HG03469 (cell line): ENCODE measurements around the gene AFAP1L1.

Source experiments
- ATAC-seq: cut with Tn5 transposase; IDR thresholded peaks from one replicate; pipeline ENCODE4 v1.9.1; 2021; ENCODE audit warnings: mild to moderate bottlenecking, moderate library complexity, moderate number of reproducible peaks; ENCODE audit not compliant: unreplicated experiment

The AFAP1L1 gene

GRCh38 chr5:149271716-149272563 is at the start of gene AFAP1L1:
Gene AFAP1L1, plus strand, starts transcription at chr5:149271859. Its CDS starts 110 bp downstream, at chr5:149271969.
- ATAC-seq, result no peak

- ATAC-seq, result no peak
Observed at GRCh38 chr5:149223081-149223848, 48.4 kb upstream of the AFAP1L1 start.

DNA sequence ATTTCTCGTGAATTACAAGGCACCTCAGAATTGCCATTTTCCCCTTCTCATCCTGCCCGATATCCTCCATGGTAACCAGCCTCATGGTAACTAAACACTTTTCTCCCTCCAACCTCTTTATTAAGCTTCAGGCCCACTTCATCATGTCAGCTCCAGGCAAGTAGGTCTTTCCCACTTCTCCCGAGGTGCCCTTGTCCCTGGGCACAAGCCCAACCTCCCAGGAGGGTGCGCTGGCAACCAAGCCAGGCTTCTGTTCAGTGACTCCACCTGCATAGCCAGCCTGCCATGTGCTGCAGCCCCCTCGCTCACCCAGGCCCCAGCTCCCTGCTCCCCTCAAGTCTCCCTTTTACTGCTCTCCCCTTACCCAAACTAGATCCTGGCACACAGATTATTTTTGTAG is 47.4 kb upstream of the AFAP1L1 start:
- ATAC-seq, result no peak

DNA sequence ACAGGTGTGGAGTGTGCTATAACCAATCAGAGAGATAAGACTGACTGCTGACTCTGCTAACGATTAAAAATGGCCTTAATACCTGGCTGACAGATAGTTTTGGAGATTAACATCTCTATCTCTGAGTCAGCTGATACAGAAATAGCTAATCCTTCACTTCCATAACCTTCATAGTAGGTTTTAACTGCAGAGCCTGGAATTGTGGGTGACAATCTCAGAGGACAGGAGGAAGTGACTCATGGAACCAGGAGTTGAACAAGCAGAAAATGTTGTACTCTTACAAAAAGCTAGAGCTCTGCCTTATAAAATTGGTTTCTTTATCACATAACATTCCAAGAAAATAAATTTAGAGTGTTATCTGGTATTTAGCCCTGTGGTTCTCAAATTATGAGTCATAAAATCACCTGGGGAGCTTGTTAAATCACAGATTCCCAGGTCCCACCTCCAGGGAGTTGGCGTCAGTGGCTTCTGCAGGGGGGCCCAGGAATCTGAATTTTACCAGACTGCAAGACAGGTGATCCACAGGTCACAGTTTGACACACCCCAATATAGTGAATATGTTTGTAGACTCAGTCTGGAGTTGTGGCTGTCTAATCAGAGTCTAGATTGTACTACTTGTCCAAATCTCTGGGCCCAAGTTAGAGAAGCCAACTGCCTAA is 44.4 kb upstream of the AFAP1L1 start:
- no peak for ATAC-seq

DNA sequence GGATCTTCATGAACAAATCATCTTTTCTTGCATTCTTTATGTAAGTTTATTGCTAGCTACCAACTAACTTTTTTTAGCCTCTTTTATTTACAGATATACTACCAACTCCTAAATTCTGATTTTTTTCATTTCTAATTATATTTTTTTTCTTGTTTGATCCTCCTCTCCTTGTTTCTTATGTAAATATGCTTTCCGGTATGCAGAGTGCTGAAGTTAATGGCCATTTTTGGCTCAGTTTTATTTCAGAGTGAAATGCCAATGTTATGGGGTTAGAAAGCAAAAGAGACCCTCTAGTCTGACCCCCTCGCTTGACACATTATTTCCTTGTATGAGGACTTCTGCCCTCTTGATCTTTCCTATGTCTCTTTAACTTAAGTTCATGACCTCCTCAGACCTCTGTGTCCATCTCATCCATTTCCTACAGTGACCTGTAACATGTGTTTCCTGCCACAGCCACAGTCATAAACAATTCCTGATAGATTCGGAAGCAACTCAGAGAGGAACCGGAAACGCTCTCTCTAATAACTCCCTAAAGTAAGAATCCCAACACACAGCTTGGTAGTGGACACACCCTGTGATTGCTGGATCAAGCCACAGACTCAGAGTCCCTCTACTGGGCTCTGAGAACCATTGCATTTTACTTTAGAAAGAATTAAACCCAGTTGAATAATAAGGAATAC is 42.9 kb upstream of the AFAP1L1 start:
- ATAC-seq, result no peak

- ATAC-seq, result no peak
Observed at GRCh38 chr5:149229298-149229937, 42.2 kb upstream of the AFAP1L1 start.

- no peak for ATAC-seq
Observed at GRCh38 chr5:149235841-149236240, 35.8 kb upstream of the AFAP1L1 start.

- no peak for ATAC-seq
Observed at GRCh38 chr5:149237662-149238061, 34.0 kb upstream of the AFAP1L1 start.

GRCh38 chr5:149238540-149238939 is 33.1 kb upstream of the AFAP1L1 start:
- ATAC-seq, result no peak

DNA sequence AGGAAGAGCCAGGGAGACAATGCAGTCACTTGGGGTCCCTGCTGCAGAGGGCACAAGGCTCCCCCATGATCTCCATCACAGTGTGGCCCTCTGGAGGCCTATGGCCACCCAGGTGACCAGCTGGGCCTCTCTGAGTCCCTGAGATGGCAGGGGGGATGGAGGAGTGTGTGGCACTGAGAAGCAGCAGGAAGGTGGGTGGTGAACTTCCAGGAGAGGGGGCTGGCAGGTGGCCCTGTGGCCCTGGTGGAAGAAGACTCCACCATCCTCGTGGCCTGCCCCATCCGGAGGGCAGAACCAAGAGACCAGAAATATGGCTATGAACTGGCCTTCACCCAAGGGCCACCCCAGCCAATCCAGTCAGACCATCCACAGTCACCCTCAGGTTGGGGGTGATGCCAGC is 31.7 kb upstream of the AFAP1L1 start:
- ATAC-seq, result no peak

GRCh38 chr5:149240354-149240998 is 31.2 kb upstream of the AFAP1L1 start:
- no peak for ATAC-seq

DNA sequence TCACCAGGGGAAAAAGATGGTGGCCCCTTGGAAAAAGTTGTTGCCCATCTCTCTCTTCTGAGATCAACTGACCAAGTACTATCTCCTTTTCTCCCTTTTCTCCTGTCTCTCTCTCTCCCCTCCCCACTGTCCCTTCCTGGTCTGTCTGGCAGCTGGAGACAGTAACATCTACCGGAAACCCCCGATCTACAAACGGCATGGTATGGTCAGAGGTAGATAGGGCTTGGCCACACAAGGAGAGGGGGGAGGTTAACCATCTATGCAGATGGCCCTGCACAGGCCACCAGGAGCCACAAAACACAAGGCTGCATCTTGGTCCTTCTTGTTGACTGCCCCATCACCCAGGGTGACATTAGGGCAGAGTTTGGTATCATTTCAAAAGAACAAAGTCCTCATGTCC is 29.3 kb upstream of the AFAP1L1 start:
- no peak for ATAC-seq

DNA sequence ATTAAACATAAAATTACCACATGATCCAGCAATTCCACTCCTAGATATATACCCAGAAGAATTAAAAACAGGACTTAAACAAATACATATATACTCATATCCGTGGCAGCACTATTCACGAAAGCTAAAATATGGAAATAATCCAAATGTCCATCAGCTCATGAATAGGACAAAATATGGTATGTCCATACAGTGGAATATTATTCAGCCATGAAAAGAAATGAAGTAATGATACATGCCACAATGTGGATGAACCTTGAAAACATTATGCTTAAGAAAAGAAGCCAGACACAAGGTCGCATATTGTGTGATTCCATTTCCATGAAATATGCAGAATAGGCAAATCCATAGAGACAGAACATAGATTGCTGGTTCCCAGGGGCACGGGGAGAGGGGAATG is 24.8 kb upstream of the AFAP1L1 start:
- no peak for ATAC-seq

- ATAC-seq, result no peak
Observed at GRCh38 chr5:149247726-149248125, 23.9 kb upstream of the AFAP1L1 start.

DNA sequence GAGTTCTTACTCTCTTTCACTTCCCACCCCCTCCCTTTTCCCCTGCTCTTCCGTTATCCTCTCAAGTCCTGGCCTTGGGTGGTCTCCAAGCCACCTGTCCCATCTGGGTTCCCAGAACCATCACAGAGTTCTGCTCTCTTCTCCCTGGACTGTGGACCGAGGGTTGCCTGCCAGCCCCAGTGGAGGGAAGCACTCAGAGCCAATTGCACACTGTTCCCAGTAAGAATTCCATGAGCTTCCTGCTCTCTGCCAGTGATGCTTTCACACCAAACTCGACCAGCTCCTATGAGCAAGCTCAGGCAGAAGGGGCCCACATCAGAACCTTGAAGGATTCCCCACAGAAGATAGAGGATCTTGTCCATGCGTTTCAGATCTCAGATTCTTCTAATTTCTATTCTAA is 20.1 kb upstream of the AFAP1L1 start:
- no peak for ATAC-seq

GRCh38 chr5:149254506-149254905 is 17.2 kb upstream of the AFAP1L1 start:
- ATAC-seq, result no peak

DNA sequence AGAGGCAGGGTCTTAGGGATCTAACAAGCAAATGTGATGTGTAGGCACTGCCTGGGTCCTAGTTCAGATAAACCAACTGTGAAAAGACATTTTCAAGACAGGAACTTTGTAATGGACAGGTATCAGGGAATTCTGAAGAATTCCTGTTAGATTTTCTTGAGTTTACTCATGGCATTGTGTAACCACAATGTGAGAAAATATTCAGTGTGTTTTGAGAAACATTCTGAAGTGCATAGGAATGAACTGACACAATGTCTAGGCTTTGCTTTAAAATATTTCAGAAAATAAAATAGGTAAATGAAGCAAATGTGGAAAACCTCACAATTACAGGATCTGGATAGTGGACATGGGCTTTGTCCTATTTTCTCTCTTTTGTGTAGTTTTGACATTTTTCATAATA is 15.2 kb upstream of the AFAP1L1 start:
- no peak for ATAC-seq

GRCh38 chr5:149257131-149257530 is 14.5 kb upstream of the AFAP1L1 start:
- ATAC-seq, result no peak

DNA sequence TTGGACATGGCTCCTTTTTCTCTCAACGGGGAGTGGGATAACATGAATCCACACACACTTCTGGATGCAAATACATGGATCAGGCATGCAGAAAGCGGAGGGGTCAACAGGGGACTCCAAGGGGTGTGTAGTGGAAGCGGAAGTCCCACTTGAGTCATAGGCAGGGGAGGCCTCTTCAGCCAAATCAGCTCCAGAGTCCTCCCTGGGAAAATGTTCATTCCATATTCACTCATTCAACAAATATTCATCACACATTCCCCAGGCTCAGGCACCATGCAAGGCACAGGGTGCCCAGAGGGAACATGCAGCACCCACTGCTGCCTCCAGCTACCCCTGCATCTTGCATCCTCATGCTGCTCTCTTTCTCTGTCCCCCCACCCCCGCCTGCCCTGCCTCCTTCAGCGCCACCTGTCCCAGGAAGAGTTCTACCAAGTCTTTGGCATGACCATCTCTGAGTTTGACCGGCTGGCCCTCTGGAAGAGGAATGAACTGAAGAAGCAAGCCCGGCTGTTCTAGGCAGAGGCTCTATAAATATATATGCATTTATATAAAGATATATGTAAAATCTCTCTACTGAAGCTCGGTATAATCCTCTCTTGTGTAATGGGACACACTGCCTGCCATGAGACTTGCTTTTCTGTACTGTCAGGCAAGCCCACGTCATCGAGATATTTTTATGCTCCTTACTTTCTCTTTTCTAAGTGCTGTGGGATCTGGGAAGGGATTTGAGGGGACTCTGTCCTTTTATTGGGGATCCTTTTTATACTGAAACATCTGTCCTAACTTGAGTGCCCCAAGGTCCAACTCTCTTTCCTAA is 13.6 kb upstream of the AFAP1L1 start:
- ATAC-seq, result no peak
